ENCODE data around the gene HAUS7. TPM values are rescaled to one million over a fixed set of nuclear protein-coding genes. Genes with fewer than 3 reads are reported as not detected.

HAUS7 gene
- polyA plus RNA-seq, 1 experiment, result 38.4 TPM

DNA sequence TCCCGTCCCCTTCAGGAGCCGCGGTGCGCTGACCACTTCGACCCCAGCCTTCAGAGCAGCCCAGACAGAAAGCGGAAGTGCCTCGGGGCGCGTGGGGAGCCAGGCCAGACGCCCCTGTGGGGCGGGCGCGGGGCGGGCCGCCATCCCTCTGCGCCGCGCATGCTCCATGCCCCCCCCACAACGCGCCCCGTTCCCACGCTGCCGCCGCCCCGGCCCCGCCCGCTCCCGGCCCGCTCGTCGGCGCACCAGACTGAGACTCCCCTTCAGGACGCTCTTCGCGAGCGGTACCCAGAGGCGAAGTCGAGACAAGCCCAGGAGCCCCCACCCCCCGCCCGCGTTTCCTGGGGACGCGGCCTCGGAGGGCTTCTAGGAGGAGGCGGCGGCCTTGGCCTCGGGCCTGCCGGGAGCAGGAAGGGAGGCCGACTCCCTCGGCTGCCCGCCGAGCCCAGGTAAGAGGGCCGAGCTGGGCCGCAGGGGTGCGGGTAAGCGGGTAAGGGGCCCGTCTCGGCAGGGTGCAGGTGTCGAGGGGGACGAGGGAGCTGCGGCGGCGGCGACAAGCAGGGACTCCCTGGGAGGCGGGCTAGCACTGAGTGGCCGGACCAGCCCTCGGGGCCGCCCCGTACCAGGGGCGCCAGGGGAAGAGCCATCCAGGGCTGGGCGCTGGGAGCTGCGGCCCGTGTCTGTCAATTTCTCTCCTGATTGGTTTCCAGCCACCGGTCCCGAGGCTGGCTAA, 59.0 kb downstream of the HAUS7 start, which contains the start of gene ZFP92:
Gene ZFP92, plus strand, starts transcription at position 218 of the 733 bp plus-strand sequence. CDS start 6,851 bp downstream, outside the sequence.
- POLR2A ChIA-PET, result no interaction called here
- TF ChIP-seq, protein P1, sequence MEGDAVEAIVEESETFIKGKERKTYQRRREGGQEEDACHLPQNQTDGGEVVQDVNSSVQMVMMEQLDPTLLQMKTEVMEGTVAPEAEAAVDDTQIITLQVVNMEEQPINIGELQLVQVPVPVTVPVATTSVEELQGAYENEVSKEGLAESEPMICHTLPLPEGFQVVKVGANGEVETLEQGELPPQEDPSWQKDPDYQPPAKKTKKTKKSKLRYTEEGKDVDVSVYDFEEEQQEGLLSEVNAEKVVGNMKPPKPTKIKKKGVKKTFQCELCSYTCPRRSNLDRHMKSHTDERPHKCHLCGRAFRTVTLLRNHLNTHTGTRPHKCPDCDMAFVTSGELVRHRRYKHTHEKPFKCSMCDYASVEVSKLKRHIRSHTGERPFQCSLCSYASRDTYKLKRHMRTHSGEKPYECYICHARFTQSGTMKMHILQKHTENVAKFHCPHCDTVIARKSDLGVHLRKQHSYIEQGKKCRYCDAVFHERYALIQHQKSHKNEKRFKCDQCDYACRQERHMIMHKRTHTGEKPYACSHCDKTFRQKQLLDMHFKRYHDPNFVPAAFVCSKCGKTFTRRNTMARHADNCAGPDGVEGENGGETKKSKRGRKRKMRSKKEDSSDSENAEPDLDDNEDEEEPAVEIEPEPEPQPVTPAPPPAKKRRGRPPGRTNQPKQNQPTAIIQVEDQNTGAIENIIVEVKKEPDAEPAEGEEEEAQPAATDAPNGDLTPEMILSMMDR (IDR thresholded peaks at IDR 0.05; ENCODE audit: insufficient read depth, low read depth, low read length), result no peak
- CTCF ChIA-PET, result no interaction called here
- Histone ChIP-seq H3K27me3 (ENCODE audit: control insufficient read depth, insufficient read depth, low read length) (no peaks in the 10 kb centered on the region), H3K4me3 (ENCODE audit: low read depth, low read length) (peak within 1 kb of the TSS; percentile 57), H3K36me3 (ENCODE audit: control insufficient read depth, insufficient read depth, low read length) (no peaks in the 10 kb centered on the region)
- no peak for DNase-seq (ENCODE audit: low read depth)

DNA sequence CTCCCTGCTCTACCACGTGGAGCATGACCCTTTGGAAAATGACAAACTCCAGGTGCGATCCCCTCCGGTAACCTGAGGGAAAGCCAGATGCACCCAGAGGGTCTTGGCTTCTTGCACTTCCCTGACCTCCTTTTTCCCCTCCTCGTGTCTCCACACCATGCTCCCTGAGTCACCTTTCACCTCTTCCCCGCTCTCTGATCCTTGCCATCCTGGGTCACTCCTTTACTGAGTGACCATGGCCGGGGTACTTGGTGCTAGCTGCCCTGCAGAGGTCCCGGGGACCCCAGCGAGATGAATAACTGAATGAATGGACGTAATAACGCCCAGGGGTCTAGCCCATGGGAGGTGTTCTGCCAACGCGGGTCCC, 59.5 kb downstream of the HAUS7 start:
- ChIA-PET POLR2A (no interaction called here), CTCF (no interaction called here)
- DNase-seq (ENCODE audit: low read depth), result no peak
- H3K27me3 ChIP-seq (ENCODE audit: control insufficient read depth, insufficient read depth, low read length), result no peaks in the 10 kb centered on the region
- no peaks in the 10 kb centered on the region for H3K36me3 ChIP-seq (ENCODE audit: control insufficient read depth, insufficient read depth, low read length)
- peak overlapping the region; percentile 57 for H3K4me3 ChIP-seq (ENCODE audit: low read depth, low read length)
- TF ChIP-seq, protein P1 (IDR thresholded peaks at IDR 0.05; ENCODE audit: insufficient read depth, low read depth, low read length), result no peak

DNA sequence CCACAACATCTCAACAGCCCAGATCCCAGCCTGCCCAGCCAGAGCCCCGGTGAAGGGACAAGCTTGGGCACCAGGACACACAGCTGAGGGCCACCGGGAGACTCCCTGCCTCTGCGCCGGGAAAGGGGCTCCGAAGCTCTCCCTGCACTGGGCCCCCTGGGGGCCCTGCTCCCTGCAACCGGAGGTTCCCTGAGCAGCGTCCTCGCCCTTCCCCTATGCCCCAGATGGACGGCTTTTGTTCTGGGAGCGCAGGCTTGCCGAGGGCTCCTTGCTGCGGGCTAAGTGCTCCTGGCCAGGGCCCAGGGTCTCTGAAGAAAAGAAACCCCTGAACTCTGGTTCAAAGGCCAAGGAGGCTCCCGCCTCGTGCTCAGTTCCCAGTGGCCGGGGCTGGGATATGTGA, 60.0 kb downstream of the HAUS7 start:
- Histone ChIP-seq H3K36me3 (ENCODE audit: control insufficient read depth, insufficient read depth, low read length) (no peaks in the 10 kb centered on the region), H3K27me3 (ENCODE audit: control insufficient read depth, insufficient read depth, low read length) (no peaks in the 10 kb centered on the region), H3K4me3 (ENCODE audit: low read depth, low read length) (no peak overlapping the region)
- DNase-seq (ENCODE audit: low read depth), result no peak
- ChIA-PET CTCF (no interaction called here), POLR2A (no interaction called here)
- TF ChIP-seq, protein P1 (IDR thresholded peaks at IDR 0.05; ENCODE audit: insufficient read depth, low read depth, low read length), result no peak

DNA sequence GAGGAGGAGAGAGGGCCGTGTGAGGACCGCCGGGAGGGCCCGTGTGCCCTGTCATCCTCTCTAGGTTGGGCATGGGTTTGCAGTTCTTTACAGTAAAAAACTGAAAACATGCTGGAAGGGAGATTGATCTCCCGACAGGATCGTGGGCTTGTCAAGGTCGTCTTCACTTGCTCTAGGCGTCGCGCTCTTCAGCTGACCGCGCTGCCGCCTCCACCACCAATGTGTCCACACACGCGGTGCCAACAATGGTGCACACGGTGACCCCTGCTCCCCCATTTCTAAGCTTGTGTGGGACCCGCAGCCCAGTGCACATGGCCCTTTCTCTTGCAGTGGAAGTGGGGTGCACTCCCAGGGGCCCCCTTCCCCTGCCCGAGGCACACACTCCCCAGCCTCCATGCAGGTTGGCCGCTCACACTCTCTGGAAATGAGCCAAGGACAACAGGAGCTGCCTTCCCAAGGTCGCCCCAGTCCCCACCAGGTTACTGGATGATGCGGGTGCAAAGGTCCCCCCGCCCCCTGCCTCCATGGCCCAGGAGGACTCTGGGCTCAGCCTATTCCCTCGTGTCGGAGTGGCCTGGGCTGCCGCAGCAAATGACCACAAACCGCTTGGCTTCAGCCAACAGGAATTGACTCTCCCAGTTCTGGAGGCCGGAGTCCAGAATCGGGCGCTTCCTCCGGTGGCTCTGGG, 60.8 kb downstream of the HAUS7 start:
- no peaks in the 10 kb centered on the region for H3K36me3 ChIP-seq (ENCODE audit: control insufficient read depth, insufficient read depth, low read length)
- no peak overlapping the region for H3K4me3 ChIP-seq (ENCODE audit: low read depth, low read length)
- ChIA-PET POLR2A (no interaction called here), CTCF (no interaction called here)
- TF ChIP-seq, protein P1 (IDR thresholded peaks at IDR 0.05; ENCODE audit: insufficient read depth, low read depth, low read length), result no peak
- H3K27me3 ChIP-seq (ENCODE audit: control insufficient read depth, insufficient read depth, low read length), result no peaks in the 10 kb centered on the region
- DNase-seq (ENCODE audit: low read depth), result no peak

DNA sequence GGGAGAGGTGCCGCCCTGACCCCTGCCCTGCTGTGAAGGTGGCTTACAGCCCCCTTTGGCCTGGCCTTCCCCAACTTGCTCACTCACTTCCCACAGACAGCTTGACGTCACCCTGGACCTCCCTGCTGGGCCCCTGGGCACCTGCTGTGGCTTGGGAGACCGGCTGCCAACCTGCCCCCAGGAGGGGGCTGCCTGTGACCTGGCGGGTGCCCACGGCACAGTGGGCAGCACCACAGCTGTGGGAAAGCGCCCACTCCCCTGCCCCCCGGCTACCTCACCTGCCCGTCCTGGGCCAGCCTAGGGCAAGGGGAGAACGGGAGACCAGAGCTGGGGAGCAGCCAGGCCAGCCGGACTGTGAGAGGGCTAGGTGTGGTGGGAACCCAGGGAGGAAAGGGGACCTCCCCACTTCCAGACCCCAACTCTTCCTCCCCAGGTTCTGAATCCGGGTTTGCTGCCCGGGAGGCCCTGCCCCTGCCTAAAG, 61.5 kb downstream of the HAUS7 start:
- DNase-seq (ENCODE audit: low read depth), result no peak

More for the DNA sequence above, 61.5 kb downstream of the HAUS7 start:
- TF ChIP-seq, protein P1 (IDR thresholded peaks at IDR 0.05; ENCODE audit: insufficient read depth, low read depth, low read length), result no peak
- Histone ChIP-seq H3K36me3 (ENCODE audit: control insufficient read depth, insufficient read depth, low read length) (no peaks in the 10 kb centered on the region), H3K27me3 (ENCODE audit: control insufficient read depth, insufficient read depth, low read length) (no peaks in the 10 kb centered on the region), H3K4me3 (ENCODE audit: low read depth, low read length) (no peak overlapping the region)
- POLR2A ChIA-PET, result no interaction called here
- CTCF ChIA-PET, result no interaction called here

Data from BJ (cell line).